Neural progenitor cell (in vitro differentiated cells): Measurements from ENCODE around the gene TEAD2. TPM values are rescaled to one million over a fixed set of nuclear protein-coding genes. Genes with fewer than 3 reads are reported as not detected.

ENCODE experiments used
- DNase-seq: peaks from one replicate; pipeline ENCODE4 v3.0.0-alpha.2; 2016; ENCODE audit warnings: low spot score
- H2AFZ ChIP-seq: fragments of 200-600 bp; sonication (generic); replicated peaks from 2 replicates; pipeline ENCODE4 v1.6.1; 2016; ENCODE audit warnings: antibody characterized with exemption
- H3F3A ChIP-seq: fragments of 200-600 bp; sonication (generic); 2 replicates; pipeline ENCODE4 v1.6.1; 2016; ENCODE audit warnings: antibody characterized with exemption, low read depth
- H3K27ac ChIP-seq: fragments of 200-600 bp; sonication (generic); 2 replicates; pipeline ENCODE4 v1.5.1; 2016; ENCODE audit warnings: mild to moderate bottlenecking
- H3K27me3 ChIP-seq: fragments of 200-600 bp; sonication (generic); 2 replicates; pipeline ENCODE4 v1.6.1; 2016; ENCODE audit warnings: mild to moderate bottlenecking, moderate library complexity
- H3K36me3 ChIP-seq: fragments of 200-600 bp; sonication (generic); 2 replicates; pipeline ENCODE4 v1.5.1; 2016
- H3K4me1 ChIP-seq: fragments of 200-600 bp; sonication (generic); 2 replicates; pipeline ENCODE4 v1.6.1; 2016; ENCODE audit warnings: mixed run types
- H3K4me2 ChIP-seq: fragments of 200-600 bp; sonication (generic); 2 replicates; pipeline ENCODE4 v1.6.1; 2016
- H3K4me3 ChIP-seq: fragments of 200-600 bp; sonication (generic); 2 replicates; pipeline ENCODE4 v1.5.1; 2016
- H3K79me2 ChIP-seq: fragments of 200-600 bp; sonication (generic); 2 replicates; pipeline ENCODE4 v1.6.1; 2016; ENCODE audit warnings: low read depth
- H3K9ac ChIP-seq: fragments of 200-600 bp; sonication (generic); 2 replicates; pipeline ENCODE4 v1.6.1; 2016
- H3K9me3 ChIP-seq: fragments of 200-600 bp; sonication (generic); 2 replicates; pipeline ENCODE4 v1.5.1; 2016; ENCODE audit warnings: low read depth
- H4K20me1 ChIP-seq: fragments of 200-600 bp; sonication (generic); 2 replicates; pipeline ENCODE4 v1.6.1; 2016; ENCODE audit warnings: low read depth
- H3K27ac Mint-ChIP-seq: 3 replicates; pipeline ENCODE4 v1.8.0; 2021; ENCODE audit warnings: mixed read lengths
- H3K27me3 Mint-ChIP-seq: 2 replicates; pipeline ENCODE4 v1.8.0; 2022; ENCODE audit warnings: low read depth, mild to moderate bottlenecking, inconsistent platforms, moderate library complexity, mixed read lengths; ENCODE audit not compliant: insufficient read depth
- H3K36me3 Mint-ChIP-seq: 3 replicates; pipeline ENCODE4 v1.8.0; 2021; ENCODE audit warnings: mixed read lengths
- H3K4me1 Mint-ChIP-seq: 3 replicates; pipeline ENCODE4 v1.8.0; 2021; ENCODE audit warnings: mixed read lengths
- H3K4me3 Mint-ChIP-seq: 3 replicates; pipeline ENCODE4 v1.8.0; 2021; ENCODE audit warnings: mild to moderate bottlenecking, moderate library complexity, mixed read lengths
- H3K9me3 Mint-ChIP-seq: 3 replicates; pipeline ENCODE4 v1.8.0; 2020; ENCODE audit warnings: mixed read lengths
- EZH2 ChIP-seq: fragments of 200-600 bp; sonication (generic); IDR thresholded peaks from 2 replicates; pipeline ENCODE4 v1.6.1; 2017; ENCODE audit warnings: antibody characterized with exemption, mild to moderate bottlenecking, moderate library complexity
- EZH2phosphoT487 ChIP-seq: fragments of 200-600 bp; sonication (generic); IDR thresholded peaks from 2 replicates; pipeline ENCODE4 v1.6.1; 2017; ENCODE audit warnings: antibody characterized with exemption
- total RNA-seq: library from RNA; depleted of rRNA; stranded (reverse); fragments of >200 nt; gene quantifications from 2 replicates; pipeline ENCODE4 v1.2.3, GENCODE V29; 2015; ENCODE audit warnings: low replicate concordance
- TF ChIP-seq, protein P1 (sequence below): fragments of 200-600 bp; sonication (generic); IDR thresholded peaks from 2 replicates; pipeline ENCODE4 v1.5.1; 2017; ENCODE audit warnings: antibody characterized with exemption, mild to moderate bottlenecking

TEAD2 gene
- total RNA-seq, 1 donor from 2014 or later: 125 TPM

DNA sequence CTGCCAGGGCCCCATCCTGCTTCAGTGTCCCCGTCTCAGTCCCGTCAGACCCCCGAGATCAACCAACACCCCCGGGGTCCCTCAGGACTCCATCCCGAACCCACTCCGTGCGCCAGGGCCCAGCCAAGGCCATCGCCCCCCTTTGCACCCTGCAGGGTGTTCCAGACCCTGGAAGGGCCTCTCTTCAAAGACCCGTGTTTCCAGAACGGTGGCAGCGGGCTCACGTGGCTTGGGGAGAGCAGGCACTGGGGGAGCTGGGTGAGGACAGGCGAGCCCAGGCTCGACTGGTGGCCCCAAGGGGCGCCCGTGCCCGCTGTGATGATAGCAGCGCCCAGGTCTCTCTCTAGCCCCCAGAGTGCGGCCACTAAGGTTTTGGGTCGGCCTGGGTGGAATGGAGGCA lies 27.2 kb upstream of the TEAD2 start:
- no peak overlapping the region for H3K27ac ChIP-seq
- peaks cover 5% of the 10 kb centered on the region for H3K4me1 ChIP-seq
- Mint-ChIP-seq H3K4me3 (no peak overlapping the region), H3K9me3 (peaks cover 3% of the 10 kb centered on the region), H3K27ac (no peak overlapping the region), H3K27me3 (peaks cover 16% of the 10 kb centered on the region), H3K36me3 (peaks cover 2% of the 10 kb centered on the region), H3K4me1 (peaks cover 8% of the 10 kb centered on the region)
- no peak for DNase-seq
- peaks cover 16% of the 10 kb centered on the region for H3F3A ChIP-seq
- H3K9ac ChIP-seq: no peak overlapping the region
- no peak overlapping the region for H3K4me2 ChIP-seq
- no peaks in the 10 kb centered on the region for H3K79me2 ChIP-seq
- no peaks in the 10 kb centered on the region for H3K36me3 ChIP-seq
- no peaks in the 10 kb centered on the region for H3K27me3 ChIP-seq
- H4K20me1 ChIP-seq: no peaks in the 10 kb centered on the region
- TF ChIP-seq EZH2phosphoT487 (no peak), EZH2 (no peak)
- TF ChIP-seq, protein P1, sequence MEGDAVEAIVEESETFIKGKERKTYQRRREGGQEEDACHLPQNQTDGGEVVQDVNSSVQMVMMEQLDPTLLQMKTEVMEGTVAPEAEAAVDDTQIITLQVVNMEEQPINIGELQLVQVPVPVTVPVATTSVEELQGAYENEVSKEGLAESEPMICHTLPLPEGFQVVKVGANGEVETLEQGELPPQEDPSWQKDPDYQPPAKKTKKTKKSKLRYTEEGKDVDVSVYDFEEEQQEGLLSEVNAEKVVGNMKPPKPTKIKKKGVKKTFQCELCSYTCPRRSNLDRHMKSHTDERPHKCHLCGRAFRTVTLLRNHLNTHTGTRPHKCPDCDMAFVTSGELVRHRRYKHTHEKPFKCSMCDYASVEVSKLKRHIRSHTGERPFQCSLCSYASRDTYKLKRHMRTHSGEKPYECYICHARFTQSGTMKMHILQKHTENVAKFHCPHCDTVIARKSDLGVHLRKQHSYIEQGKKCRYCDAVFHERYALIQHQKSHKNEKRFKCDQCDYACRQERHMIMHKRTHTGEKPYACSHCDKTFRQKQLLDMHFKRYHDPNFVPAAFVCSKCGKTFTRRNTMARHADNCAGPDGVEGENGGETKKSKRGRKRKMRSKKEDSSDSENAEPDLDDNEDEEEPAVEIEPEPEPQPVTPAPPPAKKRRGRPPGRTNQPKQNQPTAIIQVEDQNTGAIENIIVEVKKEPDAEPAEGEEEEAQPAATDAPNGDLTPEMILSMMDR: no peak
- H2AFZ ChIP-seq: no peak overlapping the region
- no peak overlapping the region for H3K4me3 ChIP-seq
- no peaks in the 10 kb centered on the region for H3K9me3 ChIP-seq

DNA sequence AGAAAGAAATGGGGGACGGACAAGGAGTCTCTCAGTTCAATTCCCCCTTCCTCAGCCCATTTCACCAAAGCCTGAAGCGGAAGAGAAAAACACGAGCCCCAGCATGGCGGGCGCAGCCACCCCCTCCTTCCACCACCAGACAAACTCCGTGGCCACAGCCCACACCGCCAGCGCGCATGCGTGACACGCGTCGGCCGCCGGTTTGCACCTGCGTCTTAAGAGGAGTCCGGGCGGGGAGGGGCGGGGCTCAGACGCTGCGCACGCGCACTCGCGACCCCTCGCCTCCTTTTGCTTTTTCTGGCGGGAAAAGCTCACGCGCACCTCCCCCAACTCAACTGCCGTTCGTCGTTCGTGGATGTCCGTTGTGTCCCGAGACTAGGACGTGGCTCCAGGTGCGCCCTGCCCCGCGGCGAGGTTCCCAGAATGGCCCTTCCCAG lies 25.7 kb upstream of the TEAD2 start, which contains the start of gene KASH5:
Gene KASH5, plus strand, starts transcription at position 314 of the 437 bp plus-strand sequence. CDS start 2,635 bp downstream, outside the sequence.
- no peaks in the 10 kb centered on the region for H3K36me3 ChIP-seq
- no peak within 1 kb of the TSS for H3K27ac ChIP-seq
- DNase-seq: no peak
- peak within 1 kb of the TSS; percentile 43 for H3K27ac Mint-ChIP-seq
- H2AFZ ChIP-seq: no peak within 1 kb of the TSS
- H3K4me1 ChIP-seq: no peaks in the 10 kb centered on the region
- H3K4me2 ChIP-seq: no peak within 1 kb of the TSS
- no peak within 1 kb of the TSS for H3K4me3 ChIP-seq
- H3K36me3 Mint-ChIP-seq: peaks cover 2% of the 10 kb centered on the region
- H3K27me3 ChIP-seq: no peaks in the 10 kb centered on the region
- peaks cover 4% of the 10 kb centered on the region for H3K4me1 Mint-ChIP-seq
- H3K9me3 Mint-ChIP-seq: peaks cover 10% of the 10 kb centered on the region
- H3F3A ChIP-seq: peaks cover 16% of the 10 kb centered on the region
- H3K4me3 Mint-ChIP-seq: peak within 1 kb of the TSS; percentile 27
- no peaks in the 10 kb centered on the region for H3K79me2 ChIP-seq
- TF ChIP-seq, protein P1: no peak
- no peak for TF ChIP-seq EZH2phosphoT487
- TF ChIP-seq EZH2: no peak
- H3K9me3 ChIP-seq: no peaks in the 10 kb centered on the region
- peaks cover 14% of the 10 kb centered on the region for H3K27me3 Mint-ChIP-seq
- H3K9ac ChIP-seq: no peak within 1 kb of the TSS
- H4K20me1 ChIP-seq: no peaks in the 10 kb centered on the region

DNA sequence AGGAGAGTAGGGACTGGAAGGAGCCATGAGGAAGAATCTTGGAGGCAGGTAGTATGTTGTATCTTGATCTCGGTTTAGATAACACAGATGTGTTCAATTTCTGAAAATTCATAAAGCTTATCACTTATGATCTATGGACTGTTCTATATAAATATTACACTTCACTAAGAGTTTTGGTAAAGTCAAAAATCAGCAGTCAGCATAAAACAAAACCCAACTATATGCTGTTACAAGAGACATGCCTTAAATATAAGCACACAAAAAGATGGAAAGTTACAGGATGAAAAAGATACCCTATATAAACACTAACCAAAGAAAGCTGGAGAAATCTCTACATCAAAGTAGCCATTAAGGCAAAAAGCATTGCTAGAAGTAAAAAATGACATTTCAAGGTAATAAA lies 21.4 kb upstream of the TEAD2 start:
- Mint-ChIP-seq H3K4me1 (no peaks in the 10 kb centered on the region), H3K27me3 (peaks cover 14% of the 10 kb centered on the region), H3K9me3 (peaks cover 24% of the 10 kb centered on the region), H3K36me3 (peaks cover 2% of the 10 kb centered on the region), H3K27ac (no peak overlapping the region), H3K4me3 (no peak overlapping the region)
- Histone ChIP-seq H3K4me2 (no peak overlapping the region), H3F3A (no peaks in the 10 kb centered on the region), H2AFZ (no peak overlapping the region), H3K36me3 (no peaks in the 10 kb centered on the region), H3K9me3 (peaks cover 3% of the 10 kb centered on the region), H3K4me3 (no peak overlapping the region), H3K27ac (no peak overlapping the region), H3K79me2 (no peaks in the 10 kb centered on the region), H3K4me1 (no peaks in the 10 kb centered on the region), H4K20me1 (no peaks in the 10 kb centered on the region), H3K27me3 (no peaks in the 10 kb centered on the region), H3K9ac (no peak overlapping the region)
- TF ChIP-seq EZH2phosphoT487 (no peak), EZH2 (no peak)
- TF ChIP-seq, protein P1: no peak
- no peak for DNase-seq
